Kidney (tissue), 14 donors: Measurements from ENCODE around the gene FHOD3. TPM values are rescaled to one million over a fixed set of nuclear protein-coding genes. Genes with fewer than 3 reads are reported as not detected.

ENCODE experiments used
- DNase-seq, 5 donors: peaks; one replicate each; pipeline ENCODE4 v3.0.0-alpha.2; 2013 to 2020
- FAIRE-seq: peaks from 2 replicates; lab custom pipeline; 2012; peaks lifted over from hg19 to GRCh38; lab: Jason Lieb, UNC
- H3K27ac ChIP-seq, 2 donors: one replicate each; pipeline ENCODE4 v1.7.0; 2013; ENCODE audit warnings: low read depth in 2 of 2, low read length in 2 of 2, inconsistent platforms in 1 of 2
- H3K27me3 ChIP-seq: one replicate; pipeline ENCODE4 v1.7.1; 2013; ENCODE audit warnings: low read length, inconsistent platforms; ENCODE audit not compliant: control insufficient read depth, insufficient read depth
- H3K36me3 ChIP-seq, 3 donors: one replicate each; pipeline versions ENCODE4 v1.7.0 to v1.7.1; 2013; ENCODE audit warnings: low read length in 3 of 3, control low read depth in 1 of 3, inconsistent platforms in 1 of 3; ENCODE audit not compliant: insufficient read depth in 3 of 3, control insufficient read depth in 2 of 3
- H3K4me1 ChIP-seq, 3 donors: one replicate each; pipeline versions ENCODE4 v1.7.0 to v1.7.1; 2013; ENCODE audit warnings: low read length in 3 of 3, inconsistent platforms in 1 of 3, low read depth in 1 of 3; ENCODE audit not compliant: control insufficient read depth in 2 of 3, insufficient read depth in 2 of 3
- H3K4me3 ChIP-seq, 3 donors: one replicate each; pipeline versions ENCODE4 v1.7.0 to v1.8.1; 2013; ENCODE audit warnings: low read length in 3 of 3, control low read depth in 1 of 3, inconsistent platforms in 1 of 3
- H3K9ac ChIP-seq, 3 donors: one replicate each; pipeline versions ENCODE4 v1.7.0 to v1.7.1; 2013; ENCODE audit warnings: low read length in 3 of 3, control low read depth in 1 of 3, inconsistent platforms in 1 of 3
- H3K9me3 ChIP-seq, 3 donors: one replicate each; pipeline versions ENCODE4 v1.7.0 to v1.7.1; 2013; ENCODE audit warnings: low read length in 3 of 3, control low read depth in 1 of 3, inconsistent platforms in 1 of 3; ENCODE audit not compliant: control insufficient read depth in 2 of 3, insufficient read depth in 1 of 3
- intact Hi-C: fragments of 100-400 bp; cut with DNase I; formaldehyde crosslinking; loops from one replicate; pipeline ENCODE4 v1.11.1; 2022
- polyA plus RNA-seq: library from polyadenylated mRNA; stranded (reverse); fragments of 350-450 nt; fragmentation: Illumina TruSeq; extraction: RNeasy Lipid Tissue Mini Kit (QIAGEN cat#74804); gene quantifications from one replicate; pipeline ENCODE4 v1.2.3, GENCODE V29; 2014; ENCODE audit warnings: low read depth, low replicate concordance; ENCODE audit not compliant: insufficient read depth
- total RNA-seq: library from RNA; stranded (reverse); fragmentation: NEBNext Ultra II Directional; extraction: Animal tissue kit (Norgen Biotek cat#: 25700); gene quantifications from one replicate; pipeline ENCODE4 v1.2.1, GENCODE V29; 2021
- TF ChIP-seq, protein P1 (sequence below): IDR thresholded peaks from 3 replicates; pipeline ENCODE4 v1.5.1; 2012; ENCODE audit warnings: mild to moderate bottlenecking, moderate library complexity, borderline replicate concordance; ENCODE audit not compliant: insufficient read depth; ENCODE audit errors: extremely low read depth
- donor health status: control.
- donor health status: control.
- donor health status: control.
- donor health status: control.
- donor health status: control.
- donor health status: DM: yes; HTN: yes; CAD: no.
- donor health status: Normal renal cell carcinoma (clear cell type).

The FHOD3 gene
- total and polyA plus RNA-seq, 2 donors from 2014 or later: 21.5 to 28.0 TPM

DNA sequence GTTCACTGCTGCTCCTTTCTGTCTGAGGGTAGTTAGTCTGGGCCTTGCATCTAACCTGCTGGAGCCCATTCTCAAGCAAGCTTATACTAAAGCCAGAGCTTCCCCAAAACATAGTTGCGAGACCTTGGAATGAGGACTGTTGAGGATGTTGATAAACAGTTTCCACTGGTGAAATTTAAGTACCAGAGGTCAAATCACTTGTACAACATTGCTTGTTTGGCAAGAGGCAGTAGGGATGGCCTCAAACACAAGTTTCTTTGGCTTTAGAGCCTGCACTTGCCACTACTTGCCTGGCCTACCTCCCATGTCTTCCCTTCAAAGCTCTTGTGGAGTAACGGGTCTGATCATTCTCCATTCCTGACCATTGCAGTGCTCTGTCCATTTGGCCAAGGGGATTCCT, 262.7 kb downstream of the FHOD3 start:
- FAIRE-seq: no peak
- H3K4me3 ChIP-seq: no peak overlapping the region
- H3K36me3 ChIP-seq: no peaks in the 10 kb centered on the region
- H3K9me3 ChIP-seq: no peaks in the 10 kb centered on the region
- intact Hi-C loops: no loop called here
- TF ChIP-seq, protein P1, sequence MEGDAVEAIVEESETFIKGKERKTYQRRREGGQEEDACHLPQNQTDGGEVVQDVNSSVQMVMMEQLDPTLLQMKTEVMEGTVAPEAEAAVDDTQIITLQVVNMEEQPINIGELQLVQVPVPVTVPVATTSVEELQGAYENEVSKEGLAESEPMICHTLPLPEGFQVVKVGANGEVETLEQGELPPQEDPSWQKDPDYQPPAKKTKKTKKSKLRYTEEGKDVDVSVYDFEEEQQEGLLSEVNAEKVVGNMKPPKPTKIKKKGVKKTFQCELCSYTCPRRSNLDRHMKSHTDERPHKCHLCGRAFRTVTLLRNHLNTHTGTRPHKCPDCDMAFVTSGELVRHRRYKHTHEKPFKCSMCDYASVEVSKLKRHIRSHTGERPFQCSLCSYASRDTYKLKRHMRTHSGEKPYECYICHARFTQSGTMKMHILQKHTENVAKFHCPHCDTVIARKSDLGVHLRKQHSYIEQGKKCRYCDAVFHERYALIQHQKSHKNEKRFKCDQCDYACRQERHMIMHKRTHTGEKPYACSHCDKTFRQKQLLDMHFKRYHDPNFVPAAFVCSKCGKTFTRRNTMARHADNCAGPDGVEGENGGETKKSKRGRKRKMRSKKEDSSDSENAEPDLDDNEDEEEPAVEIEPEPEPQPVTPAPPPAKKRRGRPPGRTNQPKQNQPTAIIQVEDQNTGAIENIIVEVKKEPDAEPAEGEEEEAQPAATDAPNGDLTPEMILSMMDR: no peak
- H3K9ac ChIP-seq: no peak overlapping the region
- no peaks in the 10 kb centered on the region for H3K27me3 ChIP-seq
- H3K4me1 ChIP-seq: peaks cover 0 to 4% (median 0%) of the 10 kb centered on the region in 3 donors
- no peak overlapping the region for H3K27ac ChIP-seq
- DNase-seq: no peak

DNA sequence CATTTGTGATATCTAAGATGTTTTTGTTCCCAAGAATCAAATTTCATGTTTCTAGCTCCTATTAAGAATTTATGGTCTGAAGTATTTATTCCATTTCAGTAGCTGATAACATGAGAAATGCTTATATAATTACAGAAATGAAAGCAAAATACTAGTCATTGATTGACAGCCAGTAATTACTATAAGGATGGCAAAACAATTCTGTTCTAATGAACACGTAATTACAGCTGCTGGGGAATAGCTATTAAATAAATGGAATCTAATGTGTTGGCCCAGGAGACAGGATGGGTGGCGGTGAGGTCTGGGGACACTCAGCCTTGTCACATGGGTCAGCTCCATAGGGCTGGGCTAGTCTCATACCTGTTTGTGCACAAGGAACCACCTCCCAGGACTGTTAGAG, 263.5 kb downstream of the FHOD3 start:
- TF ChIP-seq, protein P1: no peak
- Histone ChIP-seq H3K4me1 (peaks cover 0 to 4% (median 0%) of the 10 kb centered on the region in 3 donors), H3K27ac (no peak overlapping the region), H3K9me3 (no peaks in the 10 kb centered on the region), H3K27me3 (no peaks in the 10 kb centered on the region), H3K9ac (no peak overlapping the region), H3K36me3 (no peaks in the 10 kb centered on the region), H3K4me3 (no peak overlapping the region)
- no peak for FAIRE-seq
- intact Hi-C loops: no loop called here
- no peak for DNase-seq

DNA sequence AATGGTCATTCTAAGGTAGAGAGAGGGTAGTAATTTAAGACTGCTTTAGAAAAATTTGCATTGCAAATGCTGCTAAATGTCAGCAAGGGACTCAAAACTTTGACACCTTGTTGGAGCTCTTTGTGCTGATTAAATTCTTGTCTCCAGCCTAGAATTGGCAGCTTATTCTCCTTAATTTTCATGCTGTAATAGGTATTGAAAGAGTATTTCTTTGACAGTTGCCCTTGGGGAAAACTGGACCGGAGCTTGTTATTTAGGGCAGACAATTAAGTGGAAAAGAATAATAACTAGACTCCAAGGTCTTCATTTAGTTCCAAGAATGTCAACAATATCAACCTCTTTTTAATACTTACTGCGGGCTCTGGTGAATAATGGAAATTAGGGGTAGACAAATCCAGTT, 267.3 kb downstream of the FHOD3 start:
- H3K27me3 ChIP-seq: no peaks in the 10 kb centered on the region
- H3K27ac ChIP-seq: no peak overlapping the region
- H3K4me1 ChIP-seq: peaks cover 0 to 2% (median 0%) of the 10 kb centered on the region in 3 donors
- no peaks in the 10 kb centered on the region for H3K9me3 ChIP-seq
- H3K36me3 ChIP-seq: no peaks in the 10 kb centered on the region
- H3K9ac ChIP-seq: no peak overlapping the region
- DNase-seq (no peak), FAIRE-seq (no peak)
- TF ChIP-seq, protein P1: no peak
- intact Hi-C loops: no loop called here
- no peak overlapping the region for H3K4me3 ChIP-seq

DNA sequence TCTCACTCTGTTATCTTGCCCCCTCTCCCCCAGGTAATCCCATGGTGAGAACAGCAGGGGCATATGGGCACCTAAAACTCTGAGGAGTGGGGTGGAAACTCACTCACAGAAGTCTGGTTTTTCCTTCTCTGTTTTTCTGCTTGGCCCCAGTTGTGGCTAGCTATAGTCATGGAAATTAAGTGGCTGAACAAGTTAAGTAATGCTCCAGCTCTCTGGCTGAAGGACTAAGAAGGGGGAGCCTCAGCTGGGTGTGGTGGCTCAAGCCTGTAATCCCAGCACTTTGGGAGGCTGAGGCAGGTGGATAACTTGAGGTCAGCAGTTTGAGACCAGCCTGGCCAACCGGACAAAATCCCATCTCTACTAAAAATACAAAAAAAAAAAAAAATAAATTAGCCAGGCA, 270.3 kb downstream of the FHOD3 start:
- intact Hi-C loops: no loop called here
- Histone ChIP-seq H3K4me1 (peaks cover 0 to 2% (median 0%) of the 10 kb centered on the region in 3 donors), H3K9me3 (no peaks in the 10 kb centered on the region), H3K27me3 (no peaks in the 10 kb centered on the region), H3K27ac (no peak overlapping the region), H3K36me3 (no peaks in the 10 kb centered on the region), H3K4me3 (no peak overlapping the region), H3K9ac (no peak overlapping the region)
- no peak for DNase-seq
- TF ChIP-seq, protein P1: no peak
- no peak for FAIRE-seq
